MM.1S (cell line): ENCODE results near the gene MAGI3.

Source experiments
- DNase-seq: peaks from one replicate; pipeline ENCODE4 v3.0.0-alpha.2; 2015
- H2AFZ ChIP-seq: fragments of 300-600 bp; sonication (generic); 2 replicates; pipeline ENCODE4 v1.6.0; 2016; ENCODE audit warnings: antibody characterized with exemption, low read length
- H3F3A ChIP-seq: fragments of 300-600 bp; sonication (generic); 2 replicates; pipeline ENCODE4 v1.6.1; 2016; ENCODE audit warnings: mild to moderate bottlenecking, antibody characterized with exemption, low read length, moderate library complexity, mixed read lengths; ENCODE audit not compliant: insufficient read depth
- H3K27ac ChIP-seq: fragments of 300-600 bp; sonication (generic); 2 replicates; pipeline ENCODE4 v1.5.1; 2016; ENCODE audit warnings: mild to moderate bottlenecking, low read length
- H3K27me3 ChIP-seq: fragments of 300-600 bp; sonication (generic); replicated peaks from 2 replicates; pipeline ENCODE4 v1.6.0; 2016; ENCODE audit warnings: low read length; ENCODE audit not compliant: insufficient read depth
- H3K36me3 ChIP-seq: fragments of 300-600 bp; sonication (generic); replicated peaks from 2 replicates; pipeline ENCODE4 v1.6.1; 2016; ENCODE audit warnings: mild to moderate bottlenecking, low read length, mixed read lengths; ENCODE audit not compliant: insufficient read depth
- H3K4me1 ChIP-seq: fragments of 300-600 bp; sonication (generic); 2 replicates; pipeline ENCODE4 v1.6.1; 2016; ENCODE audit warnings: low read length, mixed read lengths
- H3K4me2 ChIP-seq: fragments of 300-600 bp; sonication (generic); 2 replicates; pipeline ENCODE4 v1.6.0; 2016; ENCODE audit warnings: low read depth, low read length
- H3K4me3 ChIP-seq: fragments of 300-600 bp; sonication (generic); 2 replicates; pipeline ENCODE4 v1.5.1; 2016; ENCODE audit warnings: low read length, mixed read lengths
- H3K79me2 ChIP-seq: fragments of 300-600 bp; sonication (generic); 2 replicates; pipeline ENCODE4 v1.6.1; 2016; ENCODE audit warnings: mixed run types, low read length, mixed read lengths
- H3K9ac ChIP-seq: fragments of 300-600 bp; sonication (generic); 2 replicates; pipeline ENCODE4 v1.6.1; 2016; ENCODE audit warnings: low read length, mixed read lengths
- H3K9me2 ChIP-seq: fragments of 300-600 bp; sonication (generic); replicated peaks from 2 replicates; pipeline ENCODE4 v1.6.1; 2016; ENCODE audit warnings: mild to moderate bottlenecking, low read length, mixed read lengths; ENCODE audit not compliant: insufficient read depth
- H3K9me3 ChIP-seq: fragments of 300-600 bp; sonication (generic); replicated peaks from 2 replicates; pipeline ENCODE4 v1.6.1; 2016; ENCODE audit warnings: mild to moderate bottlenecking, low read length, mixed read lengths; ENCODE audit not compliant: insufficient read depth
- H4K20me1 ChIP-seq: fragments of 300-600 bp; sonication (generic); 2 replicates; pipeline ENCODE4 v1.6.1; 2016; ENCODE audit warnings: mild to moderate bottlenecking, low read length, moderate library complexity, mixed read lengths; ENCODE audit not compliant: insufficient read depth
- CTCF ChIP-seq: fragments of 300-600 bp; sonication (generic); IDR thresholded peaks from 2 replicates; pipeline ENCODE4 v1.5.1; 2016; ENCODE audit warnings: antibody characterized with exemption, low read length, mixed read lengths
- EZH2 ChIP-seq: fragments of 300-600 bp; sonication (generic); optimal IDR thresholded peaks from 2 replicates; pipeline ENCODE3; 2017; ENCODE audit warnings: low read depth, mild to moderate bottlenecking, antibody characterized with exemption, low read length, mixed read lengths
- EZH2phosphoT487 ChIP-seq: fragments of 300-600 bp; sonication (generic); IDR thresholded peaks from 2 replicates; pipeline ENCODE4 v1.6.1; 2018; ENCODE audit warnings: antibody characterized with exemption, low read length

The MAGI3 gene

GRCh38 chr1:113416496-113416895 lies 26.2 kb downstream of the MAGI3 start:
- Histone ChIP-seq H3K79me2 (no peaks in the 10 kb centered on the region), H3F3A (no peaks in the 10 kb centered on the region), H3K27me3 (no peaks in the 10 kb centered on the region), H3K36me3 (no peaks in the 10 kb centered on the region), H3K9ac (no peak overlapping the region), H3K9me3 (no peaks in the 10 kb centered on the region), H4K20me1 (no peaks in the 10 kb centered on the region), H3K4me3 (no peak overlapping the region), H3K9me2 (no peaks in the 10 kb centered on the region), H3K4me1 (no peaks in the 10 kb centered on the region), H3K4me2 (no peak overlapping the region), H2AFZ (no peak overlapping the region), H3K27ac (no peak overlapping the region)
- no peak for DNase-seq
- TF ChIP-seq EZH2phosphoT487 = no peak
- TF ChIP-seq EZH2 = no peak
- TF ChIP-seq CTCF = no peak

- Histone ChIP-seq H4K20me1 (no peaks in the 10 kb centered on the region), H3F3A (no peaks in the 10 kb centered on the region), H3K4me3 (no peak overlapping the region), H2AFZ (no peak overlapping the region), H3K9me3 (no peaks in the 10 kb centered on the region), H3K9ac (no peak overlapping the region), H3K27ac (no peak overlapping the region), H3K79me2 (no peaks in the 10 kb centered on the region), H3K27me3 (no peaks in the 10 kb centered on the region), H3K4me2 (no peak overlapping the region), H3K36me3 (no peaks in the 10 kb centered on the region), H3K4me1 (no peaks in the 10 kb centered on the region), H3K9me2 (no peaks in the 10 kb centered on the region)
- no peak for TF ChIP-seq EZH2
- TF ChIP-seq EZH2phosphoT487 = no peak
- no peak for TF ChIP-seq CTCF
- DNase-seq = no peak
Observed at GRCh38 chr1:113422315-113423068, 32.2 kb downstream of the MAGI3 start.

- Histone ChIP-seq H3K79me2 (no peaks in the 10 kb centered on the region), H3F3A (no peaks in the 10 kb centered on the region), H2AFZ (no peak overlapping the region), H3K9ac (no peak overlapping the region), H3K36me3 (no peaks in the 10 kb centered on the region), H3K4me1 (no peaks in the 10 kb centered on the region), H4K20me1 (no peaks in the 10 kb centered on the region), H3K27me3 (no peaks in the 10 kb centered on the region), H3K9me3 (no peaks in the 10 kb centered on the region), H3K27ac (no peak overlapping the region), H3K4me3 (no peak overlapping the region), H3K9me2 (no peaks in the 10 kb centered on the region), H3K4me2 (no peak overlapping the region)
- TF ChIP-seq EZH2phosphoT487 (no peak), CTCF (no peak), EZH2 (no peak)
- DNase-seq = no peak
Observed at GRCh38 chr1:113423826-113424225, 33.5 kb downstream of the MAGI3 start.
